Measurements from ENCODE around the gene EDEM3. TPM values are rescaled to one million over a fixed set of nuclear protein-coding genes. Genes with fewer than 3 reads are reported as not detected.

The EDEM3 gene
- polyA plus RNA-seq, 1 donor from 2014 or later: 49.5 TPM

- Histone ChIP-seq H3K27ac (ENCODE audit: low read length) (no peak overlapping the region), H3K79me2 (replicated peaks; ENCODE audit: insufficient read depth, low read length) (no peaks in the 10 kb centered on the region), H3K9me3 (ENCODE audit: low read length) (no peaks in the 10 kb centered on the region), H3K9ac (ENCODE audit: low read length) (no peak overlapping the region), H3K4me2 (ENCODE audit: low read length) (no peak overlapping the region), H3F3A (ENCODE audit: insufficient read depth, low read length, poor library complexity, severe bottlenecking) (no peaks in the 10 kb centered on the region), H3K27me3 (ENCODE audit: insufficient read depth, low read depth, low read length) (no peaks in the 10 kb centered on the region), H3K36me3 (ENCODE audit: insufficient read depth, low read length) (peaks cover 6% of the 10 kb centered on the region), H4K20me1 (ENCODE audit: insufficient read depth) (no peaks in the 10 kb centered on the region), H2AFZ (ENCODE audit: low read depth, low read length) (no peak overlapping the region), H3K9me2 (ENCODE audit: insufficient read depth, low read length) (no peaks in the 10 kb centered on the region), H3K4me3 (ENCODE audit: low read length) (no peak overlapping the region)
- TF ChIP-seq CTCF (IDR thresholded peaks at IDR 0.05; ENCODE audit: poor library complexity, severe bottlenecking) (no peak), TAF1 (IDR thresholded peaks at IDR 0.05; ENCODE audit: low read depth) (no peak), SMC3 (conservative IDR thresholded peaks at IDR 0.05; ENCODE audit: poor library complexity) (no peak), REST (IDR thresholded peaks at IDR 0.05; ENCODE audit: borderline replicate concordance) (no peak), POLR2AphosphoS5 (IDR thresholded peaks at IDR 0.05) (no peak), MXI1 (conservative IDR thresholded peaks at IDR 0.05; ENCODE audit: poor library complexity, severe bottlenecking) (no peak)
These were observed 19.7 kb downstream of the EDEM3 start for GRCh38 chr1:184734980-184735379.

- Histone ChIP-seq H3F3A (ENCODE audit: insufficient read depth, low read length, poor library complexity, severe bottlenecking) (no peaks in the 10 kb centered on the region), H3K79me2 (replicated peaks; ENCODE audit: insufficient read depth, low read length) (no peaks in the 10 kb centered on the region), H4K20me1 (ENCODE audit: insufficient read depth) (no peaks in the 10 kb centered on the region), H3K4me2 (ENCODE audit: low read length) (no peak overlapping the region), H3K27ac (ENCODE audit: low read length) (no peak overlapping the region), H3K27me3 (ENCODE audit: insufficient read depth, low read depth, low read length) (no peaks in the 10 kb centered on the region), H3K4me3 (ENCODE audit: low read length) (no peak overlapping the region), H3K9ac (ENCODE audit: low read length) (no peak overlapping the region), H2AFZ (ENCODE audit: low read depth, low read length) (no peak overlapping the region), H3K9me3 (ENCODE audit: low read length) (no peaks in the 10 kb centered on the region), H3K9me2 (ENCODE audit: insufficient read depth, low read length) (no peaks in the 10 kb centered on the region), H3K36me3 (ENCODE audit: insufficient read depth, low read length) (peaks cover 12% of the 10 kb centered on the region)
- TF ChIP-seq CTCF (IDR thresholded peaks at IDR 0.05; ENCODE audit: poor library complexity, severe bottlenecking): no peak
- no peak for TF ChIP-seq SMC3 (conservative IDR thresholded peaks at IDR 0.05; ENCODE audit: poor library complexity)
These were observed 29.8 kb downstream of the EDEM3 start for GRCh38 chr1:184724843-184725242.

GRCh38 chr1:184716158-184716557 lies 38.5 kb downstream of the EDEM3 start:
- Histone ChIP-seq H3K9me2 (ENCODE audit: insufficient read depth, low read length) (no peaks in the 10 kb centered on the region), H2AFZ (ENCODE audit: low read depth, low read length) (no peak overlapping the region), H3K79me2 (replicated peaks; ENCODE audit: insufficient read depth, low read length) (no peaks in the 10 kb centered on the region), H3K9me3 (ENCODE audit: low read length) (no peaks in the 10 kb centered on the region), H3K4me3 (ENCODE audit: low read length) (no peak overlapping the region), H3F3A (ENCODE audit: insufficient read depth, low read length, poor library complexity, severe bottlenecking) (no peaks in the 10 kb centered on the region), H3K36me3 (ENCODE audit: insufficient read depth, low read length) (peaks cover 36% of the 10 kb centered on the region), H3K27ac (ENCODE audit: low read length) (no peak overlapping the region), H3K9ac (ENCODE audit: low read length) (no peak overlapping the region), H4K20me1 (ENCODE audit: insufficient read depth) (no peaks in the 10 kb centered on the region), H3K4me2 (ENCODE audit: low read length) (no peak overlapping the region), H3K27me3 (ENCODE audit: insufficient read depth, low read depth, low read length) (no peaks in the 10 kb centered on the region)
- no peak for TF ChIP-seq TAF1 (IDR thresholded peaks at IDR 0.05; ENCODE audit: low read depth)
- TF ChIP-seq RAD21 (conservative IDR thresholded peaks at IDR 0.05): no peak
- TF ChIP-seq SMC3 (conservative IDR thresholded peaks at IDR 0.05; ENCODE audit: poor library complexity): no peak
- no peak for TF ChIP-seq MXI1 (conservative IDR thresholded peaks at IDR 0.05; ENCODE audit: poor library complexity, severe bottlenecking)
- no peak for TF ChIP-seq POLR2AphosphoS5 (IDR thresholded peaks at IDR 0.05)
- no peak for TF ChIP-seq REST (IDR thresholded peaks at IDR 0.05; ENCODE audit: borderline replicate concordance)
